MM.1S (cell line): ENCODE data around the gene SLC12A3.

ENCODE experiments used
- DNase-seq: peaks from one replicate; pipeline ENCODE4 v3.0.0-alpha.2; 2015
- H2AFZ ChIP-seq: fragments of 300-600 bp; sonication (generic); 2 replicates; pipeline ENCODE4 v1.6.0; 2016; ENCODE audit warnings: antibody characterized with exemption, low read length
- H3F3A ChIP-seq: fragments of 300-600 bp; sonication (generic); 2 replicates; pipeline ENCODE4 v1.6.1; 2016; ENCODE audit warnings: mild to moderate bottlenecking, antibody characterized with exemption, low read length, moderate library complexity, mixed read lengths; ENCODE audit not compliant: insufficient read depth
- H3K27ac ChIP-seq: fragments of 300-600 bp; sonication (generic); 2 replicates; pipeline ENCODE4 v1.5.1; 2016; ENCODE audit warnings: mild to moderate bottlenecking, low read length
- H3K27me3 ChIP-seq: fragments of 300-600 bp; sonication (generic); replicated peaks from 2 replicates; pipeline ENCODE4 v1.6.0; 2016; ENCODE audit warnings: low read length; ENCODE audit not compliant: insufficient read depth
- H3K36me3 ChIP-seq: fragments of 300-600 bp; sonication (generic); replicated peaks from 2 replicates; pipeline ENCODE4 v1.6.1; 2016; ENCODE audit warnings: mild to moderate bottlenecking, low read length, mixed read lengths; ENCODE audit not compliant: insufficient read depth
- H3K4me1 ChIP-seq: fragments of 300-600 bp; sonication (generic); 2 replicates; pipeline ENCODE4 v1.6.1; 2016; ENCODE audit warnings: low read length, mixed read lengths
- H3K4me2 ChIP-seq: fragments of 300-600 bp; sonication (generic); 2 replicates; pipeline ENCODE4 v1.6.0; 2016; ENCODE audit warnings: low read depth, low read length
- H3K4me3 ChIP-seq: fragments of 300-600 bp; sonication (generic); 2 replicates; pipeline ENCODE4 v1.5.1; 2016; ENCODE audit warnings: low read length, mixed read lengths
- H3K79me2 ChIP-seq: fragments of 300-600 bp; sonication (generic); 2 replicates; pipeline ENCODE4 v1.6.1; 2016; ENCODE audit warnings: mixed run types, low read length, mixed read lengths
- H3K9ac ChIP-seq: fragments of 300-600 bp; sonication (generic); 2 replicates; pipeline ENCODE4 v1.6.1; 2016; ENCODE audit warnings: low read length, mixed read lengths
- H3K9me2 ChIP-seq: fragments of 300-600 bp; sonication (generic); replicated peaks from 2 replicates; pipeline ENCODE4 v1.6.1; 2016; ENCODE audit warnings: mild to moderate bottlenecking, low read length, mixed read lengths; ENCODE audit not compliant: insufficient read depth
- H3K9me3 ChIP-seq: fragments of 300-600 bp; sonication (generic); replicated peaks from 2 replicates; pipeline ENCODE4 v1.6.1; 2016; ENCODE audit warnings: mild to moderate bottlenecking, low read length, mixed read lengths; ENCODE audit not compliant: insufficient read depth
- H4K20me1 ChIP-seq: fragments of 300-600 bp; sonication (generic); 2 replicates; pipeline ENCODE4 v1.6.1; 2016; ENCODE audit warnings: mild to moderate bottlenecking, low read length, moderate library complexity, mixed read lengths; ENCODE audit not compliant: insufficient read depth
- EZH2 ChIP-seq: fragments of 300-600 bp; sonication (generic); optimal IDR thresholded peaks from 2 replicates; pipeline ENCODE3; 2017; ENCODE audit warnings: low read depth, mild to moderate bottlenecking, antibody characterized with exemption, low read length, mixed read lengths
- EZH2phosphoT487 ChIP-seq: fragments of 300-600 bp; sonication (generic); IDR thresholded peaks from 2 replicates; pipeline ENCODE4 v1.6.1; 2018; ENCODE audit warnings: antibody characterized with exemption, low read length
- TF ChIP-seq, protein P1 (sequence below): fragments of 300-600 bp; sonication (generic); IDR thresholded peaks from 2 replicates; pipeline ENCODE4 v1.5.1; 2016; ENCODE audit warnings: antibody characterized with exemption, low read length, mixed read lengths

The SLC12A3 gene

DNA sequence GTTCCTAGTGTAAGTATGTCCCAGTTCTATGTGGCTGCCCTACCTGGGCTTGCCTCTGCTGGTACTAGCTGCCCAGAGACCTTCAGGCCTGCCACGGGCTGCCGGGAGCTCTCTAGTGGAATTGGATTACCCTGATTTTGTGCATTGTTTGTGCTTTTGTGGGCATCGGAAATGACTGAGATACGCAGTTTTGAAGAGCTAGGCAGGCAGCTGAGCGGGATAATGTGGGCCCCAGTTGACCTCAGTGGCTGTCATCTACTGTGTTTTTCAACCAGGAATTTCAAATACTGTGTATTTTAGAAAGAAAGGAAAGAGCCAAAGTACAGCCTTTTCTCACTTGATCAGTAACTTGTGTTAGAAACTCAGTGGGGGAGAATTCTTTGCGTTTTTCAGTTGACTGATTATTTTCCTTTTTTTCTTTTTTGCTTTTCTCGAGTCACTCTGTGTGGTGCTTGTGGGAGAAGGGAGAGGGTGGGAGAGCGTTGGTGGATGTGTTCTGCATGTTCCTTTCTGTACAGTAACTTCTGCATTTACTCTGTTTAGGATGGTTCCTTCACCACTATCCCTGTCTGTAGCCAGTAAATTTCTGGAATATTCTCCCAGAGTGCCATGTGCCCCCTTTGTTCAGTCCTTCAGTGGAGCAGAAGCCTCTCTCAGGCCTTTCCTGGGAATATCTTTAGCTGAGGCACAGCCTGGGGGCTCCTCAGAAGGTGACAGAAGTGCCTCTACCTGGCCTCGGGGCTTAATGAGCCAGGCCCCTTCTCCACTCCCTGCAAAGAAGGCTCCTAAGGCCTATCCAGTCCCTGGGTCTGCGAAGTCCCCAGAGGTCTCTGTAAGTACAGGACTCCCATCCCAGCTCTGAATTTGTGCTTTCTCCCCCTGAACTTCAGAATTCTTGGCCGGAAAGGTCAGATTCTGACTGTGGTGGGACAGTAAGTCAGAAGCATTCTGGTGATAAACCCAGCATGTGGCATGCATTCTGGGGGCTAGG lies 15.0 kb upstream of the SLC12A3 start:
- TF ChIP-seq, protein P1, sequence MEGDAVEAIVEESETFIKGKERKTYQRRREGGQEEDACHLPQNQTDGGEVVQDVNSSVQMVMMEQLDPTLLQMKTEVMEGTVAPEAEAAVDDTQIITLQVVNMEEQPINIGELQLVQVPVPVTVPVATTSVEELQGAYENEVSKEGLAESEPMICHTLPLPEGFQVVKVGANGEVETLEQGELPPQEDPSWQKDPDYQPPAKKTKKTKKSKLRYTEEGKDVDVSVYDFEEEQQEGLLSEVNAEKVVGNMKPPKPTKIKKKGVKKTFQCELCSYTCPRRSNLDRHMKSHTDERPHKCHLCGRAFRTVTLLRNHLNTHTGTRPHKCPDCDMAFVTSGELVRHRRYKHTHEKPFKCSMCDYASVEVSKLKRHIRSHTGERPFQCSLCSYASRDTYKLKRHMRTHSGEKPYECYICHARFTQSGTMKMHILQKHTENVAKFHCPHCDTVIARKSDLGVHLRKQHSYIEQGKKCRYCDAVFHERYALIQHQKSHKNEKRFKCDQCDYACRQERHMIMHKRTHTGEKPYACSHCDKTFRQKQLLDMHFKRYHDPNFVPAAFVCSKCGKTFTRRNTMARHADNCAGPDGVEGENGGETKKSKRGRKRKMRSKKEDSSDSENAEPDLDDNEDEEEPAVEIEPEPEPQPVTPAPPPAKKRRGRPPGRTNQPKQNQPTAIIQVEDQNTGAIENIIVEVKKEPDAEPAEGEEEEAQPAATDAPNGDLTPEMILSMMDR: no peak
- TF ChIP-seq EZH2 (no peak), EZH2phosphoT487 (no peak)
- Histone ChIP-seq H3K27me3 (no peaks in the 10 kb centered on the region), H3K4me3 (no peak overlapping the region), H3K27ac (no peak overlapping the region), H3K79me2 (no peaks in the 10 kb centered on the region), H3K9me2 (no peaks in the 10 kb centered on the region), H3K9me3 (no peaks in the 10 kb centered on the region), H2AFZ (no peak overlapping the region), H4K20me1 (no peaks in the 10 kb centered on the region), H3K9ac (no peak overlapping the region), H3K4me1 (peaks cover 8% of the 10 kb centered on the region), H3K4me2 (no peak overlapping the region), H3F3A (no peaks in the 10 kb centered on the region), H3K36me3 (no peaks in the 10 kb centered on the region)
- no peak for DNase-seq

DNA sequence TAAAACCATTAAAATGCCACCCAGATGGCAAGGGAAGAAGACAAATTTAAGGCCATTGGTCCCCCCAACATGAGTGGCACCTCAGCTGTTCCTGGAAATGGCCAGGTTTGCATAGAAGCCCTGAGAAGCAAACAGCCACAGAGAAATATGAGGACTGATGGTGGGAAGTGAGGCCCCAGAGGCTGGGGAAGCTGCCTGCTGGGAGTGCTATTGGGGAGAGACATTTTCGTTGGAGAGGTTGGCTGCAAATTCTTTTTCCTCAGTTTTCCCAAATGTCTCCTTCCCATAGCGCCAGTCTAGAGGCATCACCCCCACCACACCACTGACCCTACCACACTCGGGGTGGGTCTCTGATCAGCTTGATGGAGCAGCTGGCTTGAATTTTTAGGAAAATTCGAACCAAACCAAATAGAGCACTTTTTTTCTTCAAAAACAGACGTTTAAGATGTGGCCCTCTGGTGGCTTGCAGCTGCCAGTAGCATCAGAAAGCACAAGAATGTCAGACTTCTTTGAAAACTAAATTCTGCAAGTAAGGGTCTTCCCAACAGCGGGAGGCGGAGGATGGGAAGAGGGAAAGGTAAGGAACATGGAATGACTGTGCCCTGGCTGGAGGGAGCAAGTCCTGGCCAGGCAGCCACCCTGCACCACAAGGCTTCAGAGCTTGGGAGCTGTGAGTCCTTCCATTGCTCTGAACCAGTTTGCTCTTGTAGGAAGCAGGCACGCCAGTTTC lies 13.2 kb upstream of the SLC12A3 start:
- no peak overlapping the region for H3K9ac ChIP-seq
- TF ChIP-seq EZH2phosphoT487: no peak
- TF ChIP-seq, protein P1: peak; percentile 41
- no peak overlapping the region for H3K4me2 ChIP-seq
- H3K79me2 ChIP-seq: no peaks in the 10 kb centered on the region
- no peaks in the 10 kb centered on the region for H3K27me3 ChIP-seq
- peaks cover 8% of the 10 kb centered on the region for H3K4me1 ChIP-seq
- no peaks in the 10 kb centered on the region; the same call in 1 of the 2 replicates for H3F3A ChIP-seq
- no peaks in the 10 kb centered on the region for H3K9me3 ChIP-seq
- no peaks in the 10 kb centered on the region for H3K36me3 ChIP-seq
- DNase-seq: no peak
- no peaks in the 10 kb centered on the region for H4K20me1 ChIP-seq
- no peak overlapping the region for H3K4me3 ChIP-seq
- H2AFZ ChIP-seq: no peak overlapping the region
- no peak overlapping the region for H3K27ac ChIP-seq
- H3K9me2 ChIP-seq: no peaks in the 10 kb centered on the region

DNA sequence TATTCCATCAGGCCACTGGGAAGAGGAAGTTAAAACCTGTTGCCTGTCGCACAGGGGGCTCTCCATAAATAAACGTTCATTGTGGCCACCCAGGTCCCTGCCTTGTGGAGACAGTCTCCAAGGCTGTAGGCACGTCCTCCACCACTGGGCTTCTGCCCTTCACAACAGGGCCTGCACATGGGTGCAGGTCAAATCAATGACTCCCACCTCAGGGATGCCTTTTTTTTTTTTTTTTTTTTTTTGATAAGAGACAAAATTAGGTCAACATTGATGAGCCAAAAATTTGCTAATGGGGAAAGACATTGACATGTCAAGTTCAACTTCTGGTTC lies 12.6 kb upstream of the SLC12A3 start:
- no peaks in the 10 kb centered on the region for H3K36me3 ChIP-seq
- H3K27ac ChIP-seq: no peak overlapping the region
- H2AFZ ChIP-seq: no peak overlapping the region
- no peaks in the 10 kb centered on the region for H3K27me3 ChIP-seq
- peaks cover 8% of the 10 kb centered on the region for H3K4me1 ChIP-seq
- no peak for DNase-seq
- TF ChIP-seq EZH2phosphoT487: no peak
- no peak for TF ChIP-seq EZH2
- TF ChIP-seq, protein P1: no peak
- no peaks in the 10 kb centered on the region for H4K20me1 ChIP-seq
- no peaks in the 10 kb centered on the region; the same call in 1 of the 2 replicates for H3F3A ChIP-seq
- H3K9ac ChIP-seq: no peak overlapping the region
- no peak overlapping the region for H3K4me2 ChIP-seq
- H3K9me2 ChIP-seq: no peaks in the 10 kb centered on the region
- H3K4me3 ChIP-seq: no peak overlapping the region
- H3K9me3 ChIP-seq: no peaks in the 10 kb centered on the region
- no peaks in the 10 kb centered on the region for H3K79me2 ChIP-seq
